ENCODE results near the gene RFWD3.

DNA sequence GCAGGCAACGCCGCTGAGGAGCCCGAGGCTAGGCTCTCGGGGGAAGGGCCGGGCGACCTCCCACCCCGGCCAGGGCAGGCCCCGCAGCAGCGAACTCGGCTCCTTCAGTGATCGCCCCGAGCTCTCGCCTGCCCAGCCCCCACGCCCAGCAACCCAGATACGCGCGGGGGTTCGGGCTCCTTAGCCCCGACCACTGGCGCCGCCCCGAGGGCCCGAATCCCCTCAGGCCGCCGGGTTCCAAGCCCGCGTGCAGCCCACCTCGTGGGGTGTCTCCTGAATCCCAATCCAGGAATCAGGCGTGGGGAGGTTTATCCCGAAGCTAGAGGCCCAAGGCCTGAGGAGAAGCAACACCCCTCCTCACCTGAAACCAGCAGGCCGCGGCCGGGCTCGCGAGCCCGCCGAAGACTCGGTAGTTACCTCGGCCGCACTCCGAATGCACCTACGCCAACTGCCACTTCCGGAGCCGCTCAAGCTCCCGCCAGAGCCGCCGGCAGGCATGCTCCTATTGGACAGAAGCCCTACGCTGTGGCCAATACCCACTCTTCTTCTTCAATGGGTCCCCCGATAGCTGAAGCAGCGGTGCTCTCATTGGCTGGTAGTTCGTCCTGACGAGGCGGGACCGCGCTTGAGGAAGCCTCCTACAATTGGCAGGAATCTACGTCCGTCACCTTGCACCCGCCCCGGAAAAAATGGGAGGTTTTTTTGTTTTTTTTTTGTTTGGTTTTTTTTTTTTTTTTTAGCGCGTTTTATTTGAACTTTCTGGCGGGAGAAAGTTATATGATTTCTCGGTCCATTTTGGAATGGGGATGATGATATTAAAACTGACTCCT is at the start of gene RFWD3:
- TF ChIP-seq CTCF (IDR thresholded peaks at IDR 0.05) = no peak
- TF ChIP-seq POLR2A (IDR thresholded peaks at IDR 0.05) = no peak

Data from lower leg skin (tissue), 3 donors.